ENCODE measurements around the gene FRMD8. TPM values are rescaled to one million over a fixed set of nuclear protein-coding genes. Genes with fewer than 3 reads are reported as not detected.

Gene FRMD8
- total RNA-seq, 3 donors from 2014 or later, result 22.9 to 57.0 (median 49.0) TPM

GRCh38 chr11:65395961-65396530, 9.6 kb downstream of the FRMD8 start:
- Histone ChIP-seq H3K4me1 (peaks cover 0 to 21% of the 10 kb centered on the region in 2 donors), H3K4me3 (no peak overlapping the region), H3K36me3 (no peaks in the 10 kb centered on the region), H3K27me3 (no peaks in the 10 kb centered on the region), H3K9me3 (no peaks in the 10 kb centered on the region), H3K27ac (no peak overlapping the region)
- no peak for DNase-seq (ENCODE audit: low spot score in 2 of 2)
- intact Hi-C loops (cut with DNase I; ENCODE audit: low total_unique reads), result no loop called here
- TF ChIP-seq CTCF (IDR thresholded peaks at IDR 0.05), result no peak
- TF ChIP-seq POLR2A (IDR thresholded peaks at IDR 0.05), result no peak
- no peak for TF ChIP-seq POLR2AphosphoS5 (IDR thresholded peaks at IDR 0.05)

- no peak for TF ChIP-seq POLR2A (IDR thresholded peaks at IDR 0.05)
- Histone ChIP-seq H3K4me1 (peaks cover 0 to 11% of the 10 kb centered on the region in 2 donors), H3K27ac (no peak overlapping the region), H3K4me3 (no peak overlapping the region), H3K27me3 (no peaks in the 10 kb centered on the region), H3K36me3 (no peaks in the 10 kb centered on the region), H3K9me3 (no peaks in the 10 kb centered on the region)
- intact Hi-C loops (cut with DNase I; ENCODE audit: low total_unique reads), result no loop called here
- no peak for DNase-seq (ENCODE audit: low spot score in 2 of 2)
Observed at GRCh38 chr11:65396769-65397745, 10.6 kb downstream of the FRMD8 start.

- H3K36me3 ChIP-seq, result no peaks in the 10 kb centered on the region
Observed at GRCh38 chr11:65398362-65398910, 12.0 kb downstream of the FRMD8 start.

DNA sequence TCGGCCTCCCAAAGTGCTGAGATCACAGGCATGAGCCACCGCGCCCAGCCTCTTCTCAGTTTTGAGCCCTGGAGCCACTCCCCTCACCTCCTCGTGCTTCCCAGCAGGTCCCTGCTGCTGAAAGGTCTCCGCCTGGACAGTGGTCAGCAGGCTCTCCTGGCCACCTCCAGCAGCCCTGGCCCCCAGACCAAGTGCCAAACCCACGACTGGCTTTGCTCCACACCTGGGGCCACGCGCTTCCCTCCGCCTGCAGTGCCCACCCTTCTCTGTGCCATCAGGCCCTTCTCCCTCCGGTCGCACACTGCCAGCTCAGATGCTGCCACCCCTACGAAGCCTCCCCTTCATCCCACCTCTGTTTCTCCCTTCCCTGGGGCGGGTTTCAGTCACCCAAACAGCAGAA, 12.8 kb downstream of the FRMD8 start:
- TF ChIP-seq POLR2A (IDR thresholded peaks at IDR 0.05) (no peak), POLR2AphosphoS5 (IDR thresholded peaks at IDR 0.05) (no peak), CTCF (IDR thresholded peaks at IDR 0.05) (no peak)
- no peaks in the 10 kb centered on the region for H3K36me3 ChIP-seq
- no peak for DNase-seq (ENCODE audit: low spot score in 2 of 2)
- no peak overlapping the region for H3K27ac ChIP-seq
- no peaks in the 10 kb centered on the region for H3K27me3 ChIP-seq
- H3K9me3 ChIP-seq, result no peaks in the 10 kb centered on the region
- H3K4me3 ChIP-seq, result no peak overlapping the region
- no peaks in the 10 kb centered on the region for H3K4me1 ChIP-seq
- intact Hi-C loops (cut with DNase I; ENCODE audit: low total_unique reads), result no loop called here

More at GRCh38 chr11:65398362-65398910, 12.0 kb downstream of the FRMD8 start:
- H3K9me3 ChIP-seq, result no peaks in the 10 kb centered on the region
- H3K27me3 ChIP-seq, result no peaks in the 10 kb centered on the region
- intact Hi-C loops (cut with DNase I; ENCODE audit: low total_unique reads), result no loop called here
- no peak for TF ChIP-seq POLR2A (IDR thresholded peaks at IDR 0.05)
- no peak for TF ChIP-seq POLR2AphosphoS5 (IDR thresholded peaks at IDR 0.05)
- TF ChIP-seq CTCF (IDR thresholded peaks at IDR 0.05), result no peak
- DNase-seq (ENCODE audit: low spot score in 2 of 2), result no peak
- H3K4me3 ChIP-seq, result no peak overlapping the region
- H3K27ac ChIP-seq, result no peak overlapping the region
- peaks cover 0 to under 1% of the 10 kb centered on the region in 2 donors for H3K4me1 ChIP-seq

DNA sequence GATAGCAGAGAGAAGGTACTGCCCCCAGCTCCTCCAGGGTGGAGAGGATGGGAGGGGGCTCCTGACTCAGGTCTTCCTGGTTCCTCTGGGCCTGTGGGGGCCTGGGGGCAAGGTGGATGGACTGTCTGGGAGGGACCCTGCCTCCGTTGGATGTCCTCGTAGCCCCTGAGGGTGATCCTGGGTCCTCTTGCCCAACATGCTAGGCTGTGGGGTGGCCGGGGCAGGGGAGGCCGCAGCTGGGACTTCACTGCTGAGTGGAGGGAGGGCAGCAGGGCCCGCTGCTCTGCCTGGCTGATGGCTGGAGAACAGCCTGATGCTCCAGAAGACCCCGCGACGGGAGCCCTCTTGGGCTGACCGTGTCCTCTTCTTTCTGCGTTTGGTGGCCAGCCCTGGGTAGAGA, 13.4 kb downstream of the FRMD8 start:
- DNase-seq (ENCODE audit: low spot score in 2 of 2), result no peak
- H3K36me3 ChIP-seq, result no peaks in the 10 kb centered on the region
- H3K4me1 ChIP-seq, result no peaks in the 10 kb centered on the region
- H3K27me3 ChIP-seq, result no peaks in the 10 kb centered on the region
- intact Hi-C loops (cut with DNase I; ENCODE audit: low total_unique reads), result no loop called here
- no peak for TF ChIP-seq POLR2A (IDR thresholded peaks at IDR 0.05)
- no peak for TF ChIP-seq CTCF (IDR thresholded peaks at IDR 0.05)
- no peak for TF ChIP-seq POLR2AphosphoS5 (IDR thresholded peaks at IDR 0.05)
- H3K9me3 ChIP-seq, result no peaks in the 10 kb centered on the region
- H3K4me3 ChIP-seq, result no peak overlapping the region
- no peak overlapping the region for H3K27ac ChIP-seq
